ENCODE data around the gene TNFRSF18.

The TNFRSF18 gene

GRCh38 chr1:1175221-1176062, 30.9 kb downstream of the TNFRSF18 start:
- DNase-seq: no peak

GRCh38 chr1:1173793-1174415, 32.5 kb downstream of the TNFRSF18 start, which contains the start of gene TTLL10:
TSS of gene TTLL10 (plus strand) at chr1:1173880. CDS start at chr1:1179216, 5,336 bp downstream.
- DNase-seq: peak in 1 of 2 donors; percentile 42

GRCh38 chr1:1173061-1173792, 33.2 kb downstream of the TNFRSF18 start:
- no peak for DNase-seq

GRCh38 chr1:1171546-1172340, 34.6 kb downstream of the TNFRSF18 start:
- DNase-seq: peak; percentile 25 to 38

GRCh38 chr1:1171161-1171545, 35.2 kb downstream of the TNFRSF18 start:
- no peak for DNase-seq

- DNase-seq: no peak
Observed at GRCh38 chr1:1170215-1171091, 35.9 kb downstream of the TNFRSF18 start.

GRCh38 chr1:1169429-1170214, 36.8 kb downstream of the TNFRSF18 start:
- no peak for DNase-seq

- DNase-seq: no peak
Observed at GRCh38 chr1:1168451-1169411, 37.7 kb downstream of the TNFRSF18 start.

GRCh38 chr1:1167841-1168450, 38.4 kb downstream of the TNFRSF18 start:
- no peak for DNase-seq

- no peak for DNase-seq
Observed at GRCh38 chr1:1167398-1167821, 39.0 kb downstream of the TNFRSF18 start.

GRCh38 chr1:1166642-1167397, 39.6 kb downstream of the TNFRSF18 start:
- no peak for DNase-seq

GRCh38 chr1:1165900-1166421, 40.4 kb downstream of the TNFRSF18 start:
- no peak for DNase-seq

- DNase-seq: no peak
Observed at GRCh38 chr1:1165485-1165884, 40.9 kb downstream of the TNFRSF18 start.

- no peak for DNase-seq
Observed at GRCh38 chr1:1164701-1165451, 41.5 kb downstream of the TNFRSF18 start.

- DNase-seq: no peak
Observed at GRCh38 chr1:1164361-1164700, 42.1 kb downstream of the TNFRSF18 start.

GRCh38 chr1:1163538-1164070, 42.8 kb downstream of the TNFRSF18 start:
- no peak for DNase-seq
